ENCODE data around the gene ATP11A. TPM values are rescaled to one million over a fixed set of nuclear protein-coding genes. Genes with fewer than 3 reads are reported as not detected.

Gene ATP11A
- total RNA-seq, 3 donors from 2014 or later, result 22.1 to 27.2 (median 26.8) TPM

DNA sequence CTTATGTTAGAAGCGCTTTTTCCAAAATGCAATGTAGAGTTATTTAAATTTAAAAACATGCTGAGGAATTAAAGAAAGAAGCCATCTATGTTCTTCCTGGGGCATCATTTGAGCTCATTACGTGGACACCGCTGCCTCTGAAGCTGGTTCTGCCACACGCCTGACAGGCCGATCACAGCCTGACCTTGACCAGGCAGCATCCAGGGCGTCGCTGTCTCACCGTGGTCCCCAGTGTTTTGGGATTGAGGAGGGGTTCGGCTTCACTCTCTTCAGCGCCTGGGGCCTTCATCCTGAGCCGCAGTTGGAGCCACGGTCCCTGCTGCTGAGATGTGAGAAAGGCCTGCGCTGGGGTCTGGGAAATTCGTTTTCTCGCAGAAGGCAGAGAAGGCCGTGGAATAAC, 64.0 kb downstream of the ATP11A start:
- no peaks in the 10 kb centered on the region for H3K4me1 ChIP-seq
- no peak for DNase-seq (ENCODE audit: low spot score in 2 of 2)
- TF ChIP-seq, protein P1, sequence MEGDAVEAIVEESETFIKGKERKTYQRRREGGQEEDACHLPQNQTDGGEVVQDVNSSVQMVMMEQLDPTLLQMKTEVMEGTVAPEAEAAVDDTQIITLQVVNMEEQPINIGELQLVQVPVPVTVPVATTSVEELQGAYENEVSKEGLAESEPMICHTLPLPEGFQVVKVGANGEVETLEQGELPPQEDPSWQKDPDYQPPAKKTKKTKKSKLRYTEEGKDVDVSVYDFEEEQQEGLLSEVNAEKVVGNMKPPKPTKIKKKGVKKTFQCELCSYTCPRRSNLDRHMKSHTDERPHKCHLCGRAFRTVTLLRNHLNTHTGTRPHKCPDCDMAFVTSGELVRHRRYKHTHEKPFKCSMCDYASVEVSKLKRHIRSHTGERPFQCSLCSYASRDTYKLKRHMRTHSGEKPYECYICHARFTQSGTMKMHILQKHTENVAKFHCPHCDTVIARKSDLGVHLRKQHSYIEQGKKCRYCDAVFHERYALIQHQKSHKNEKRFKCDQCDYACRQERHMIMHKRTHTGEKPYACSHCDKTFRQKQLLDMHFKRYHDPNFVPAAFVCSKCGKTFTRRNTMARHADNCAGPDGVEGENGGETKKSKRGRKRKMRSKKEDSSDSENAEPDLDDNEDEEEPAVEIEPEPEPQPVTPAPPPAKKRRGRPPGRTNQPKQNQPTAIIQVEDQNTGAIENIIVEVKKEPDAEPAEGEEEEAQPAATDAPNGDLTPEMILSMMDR (IDR thresholded peaks at IDR 0.05), result no peak
- TF ChIP-seq POLR2A (IDR thresholded peaks at IDR 0.05) (no peak), POLR2AphosphoS5 (IDR thresholded peaks at IDR 0.05) (no peak)
- intact Hi-C loops (cut with DNase I; ENCODE audit: low total_unique reads), result no loop called here
- no peaks in the 10 kb centered on the region for H3K27me3 ChIP-seq
- no peaks in the 10 kb centered on the region for H3K9me3 ChIP-seq
- H3K36me3 ChIP-seq, result no peaks in the 10 kb centered on the region
- H3K27ac ChIP-seq, result no peak overlapping the region
- no peak overlapping the region for H3K4me3 ChIP-seq

DNA sequence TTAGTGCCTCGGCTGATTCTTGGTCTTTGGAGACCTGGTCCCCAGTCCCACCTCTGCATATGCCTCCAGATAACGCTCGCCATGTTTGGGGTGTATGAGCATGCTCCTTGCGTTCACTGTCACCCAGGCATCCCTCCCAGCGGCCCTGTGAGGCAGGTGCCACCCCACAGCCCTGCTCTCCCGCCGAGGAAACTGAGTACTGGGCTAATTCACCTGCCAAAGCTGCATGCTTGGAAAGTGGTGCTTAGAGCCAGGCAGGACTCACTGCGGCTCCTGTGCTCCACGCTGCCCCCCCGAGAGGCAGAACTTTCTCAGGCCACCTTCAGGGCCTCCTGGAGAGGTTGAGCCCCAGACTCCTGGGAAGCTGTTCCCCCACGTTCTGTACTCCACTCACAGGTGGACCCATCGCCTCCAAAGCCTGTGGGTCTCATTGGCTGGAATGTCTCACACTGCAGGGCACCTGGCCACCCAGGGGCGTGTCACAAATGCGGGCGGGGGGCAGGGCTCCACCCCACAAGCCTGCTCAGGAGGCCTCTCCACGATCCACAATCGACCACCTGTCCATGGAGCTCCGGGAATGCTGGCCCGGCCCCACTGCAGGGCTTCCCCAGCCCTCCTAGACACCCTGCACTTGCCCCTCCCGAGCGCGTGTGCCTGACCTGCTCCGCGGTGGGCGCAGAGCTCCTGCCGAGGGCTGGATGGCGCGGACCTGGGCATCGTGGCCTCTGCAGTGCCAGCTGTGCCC, 64.6 kb downstream of the ATP11A start:
- Histone ChIP-seq H3K4me3 (no peak overlapping the region), H3K9me3 (no peaks in the 10 kb centered on the region), H3K27ac (no peak overlapping the region), H3K4me1 (no peaks in the 10 kb centered on the region), H3K27me3 (no peaks in the 10 kb centered on the region), H3K36me3 (no peaks in the 10 kb centered on the region)
- intact Hi-C loops (cut with DNase I; ENCODE audit: low total_unique reads), result no loop called here
- TF ChIP-seq POLR2A (IDR thresholded peaks at IDR 0.05) (no peak), POLR2AphosphoS5 (IDR thresholded peaks at IDR 0.05) (no peak)
- TF ChIP-seq, protein P1 (IDR thresholded peaks at IDR 0.05), result no peak
- DNase-seq (ENCODE audit: low spot score in 2 of 2), result no peak

DNA sequence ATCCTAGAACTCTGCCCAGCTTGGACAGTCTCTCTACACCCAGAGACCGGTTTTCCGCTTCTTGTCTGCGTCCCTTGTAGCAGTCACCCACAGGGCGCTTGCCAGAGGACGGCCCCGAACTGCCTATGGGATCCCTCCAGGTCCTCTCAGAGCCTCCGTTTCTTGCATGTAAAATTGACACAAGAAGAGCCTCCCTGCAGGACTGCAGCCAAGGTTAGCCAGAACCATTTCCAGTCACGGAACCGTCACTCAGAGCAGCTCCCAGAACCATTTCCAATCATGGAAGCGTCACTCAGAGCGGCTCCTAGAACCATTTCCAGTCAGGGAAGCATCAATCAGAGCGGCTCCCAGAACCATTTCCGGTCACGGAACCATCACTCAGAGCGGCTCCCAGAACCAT, 65.5 kb downstream of the ATP11A start:
- Histone ChIP-seq H3K27ac (peak overlapping the region in 1 of 2 donors; percentile 10), H3K36me3 (no peaks in the 10 kb centered on the region), H3K27me3 (no peaks in the 10 kb centered on the region), H3K4me1 (no peaks in the 10 kb centered on the region), H3K9me3 (no peaks in the 10 kb centered on the region), H3K4me3 (no peak overlapping the region)
- no peak for DNase-seq (ENCODE audit: low spot score in 2 of 2)
- intact Hi-C loops (cut with DNase I; ENCODE audit: low total_unique reads), result no loop called here
- TF ChIP-seq, protein P1 (IDR thresholded peaks at IDR 0.05), result no peak
- TF ChIP-seq POLR2AphosphoS5 (IDR thresholded peaks at IDR 0.05) (no peak), POLR2A (IDR thresholded peaks at IDR 0.05) (no peak)

DNA sequence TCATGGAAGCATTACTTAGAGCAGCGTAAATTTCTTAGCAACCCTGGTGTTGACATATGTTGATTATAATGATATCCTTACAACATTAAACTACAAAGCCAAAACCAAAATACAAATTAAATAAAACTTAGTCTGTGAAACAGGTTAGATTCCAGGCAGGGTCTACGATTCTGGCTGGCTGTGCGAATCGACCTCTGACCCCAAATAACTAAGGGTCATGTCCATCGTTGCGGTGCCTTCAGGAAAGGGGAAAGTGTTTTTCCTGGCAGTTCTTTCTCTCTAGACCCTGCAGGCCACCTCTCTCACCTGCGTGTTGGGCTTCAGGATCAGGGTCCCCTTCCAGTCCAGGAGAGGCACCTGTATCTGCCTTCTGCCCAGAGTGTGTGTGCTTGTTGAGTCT, 66.2 kb downstream of the ATP11A start:
- intact Hi-C loops (cut with DNase I; ENCODE audit: low total_unique reads), result no loop called here
- H3K27me3 ChIP-seq, result no peaks in the 10 kb centered on the region
- TF ChIP-seq POLR2A (IDR thresholded peaks at IDR 0.05) (no peak), POLR2AphosphoS5 (IDR thresholded peaks at IDR 0.05) (no peak)
- TF ChIP-seq, protein P1 (IDR thresholded peaks at IDR 0.05), result no peak
- no peaks in the 10 kb centered on the region for H3K4me1 ChIP-seq
- H3K36me3 ChIP-seq, result no peaks in the 10 kb centered on the region
- H3K4me3 ChIP-seq, result no peak overlapping the region
- H3K9me3 ChIP-seq, result no peaks in the 10 kb centered on the region
- DNase-seq (ENCODE audit: low spot score in 2 of 2), result no peak
- peak overlapping the region in 1 of 2 donors; percentile 54 for H3K27ac ChIP-seq

DNA sequence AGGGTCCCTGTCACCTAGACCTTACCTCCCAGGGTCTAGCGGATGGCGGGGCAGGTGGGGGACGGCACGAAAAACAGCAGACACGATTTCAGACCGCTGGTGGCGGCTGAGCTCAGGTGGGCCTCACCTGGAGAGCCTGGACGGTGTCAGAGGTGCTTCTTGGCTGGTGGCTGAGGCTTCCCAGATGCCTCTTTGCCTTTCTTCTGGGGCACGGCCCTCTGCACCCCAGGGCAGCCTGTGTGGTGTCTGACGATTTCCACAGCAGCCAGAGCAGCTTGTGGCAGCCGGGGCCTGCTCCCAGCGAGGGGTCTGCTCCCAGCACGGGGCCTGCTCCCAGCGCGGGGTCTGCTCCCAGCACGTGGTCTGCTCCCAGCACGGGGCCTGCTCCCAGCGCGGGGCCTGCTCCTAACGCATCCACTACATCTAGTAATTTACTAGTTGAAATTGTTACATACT, 66.7 kb downstream of the ATP11A start:
- Histone ChIP-seq H3K9me3 (no peaks in the 10 kb centered on the region), H3K27me3 (no peaks in the 10 kb centered on the region), H3K4me3 (no peak overlapping the region), H3K27ac (peak overlapping the region in 1 of 2 donors; percentile 54), H3K36me3 (no peaks in the 10 kb centered on the region), H3K4me1 (no peaks in the 10 kb centered on the region)
- TF ChIP-seq, protein P1 (IDR thresholded peaks at IDR 0.05), result no peak
- DNase-seq (ENCODE audit: low spot score in 2 of 2), result no peak
- intact Hi-C loops (cut with DNase I; ENCODE audit: low total_unique reads), result no loop called here
